RWPE1 (cell line): ENCODE measurements around the gene MCHR2.

ENCODE experiments used
- CTCF ChIA-PET: fragments of 350-600 bp; sonication (Branson Sonifier 250); formaldehyde crosslinking; extraction: SDS; loops from one replicate; lab custom pipeline; 2021; lab: Yijun Ruan, JAX
- POLR2A ChIA-PET: fragments of 400-600 bp; formaldehyde crosslinking; extraction: SDS; loops from one replicate; lab custom pipeline; 2020; ENCODE audit warnings: antibody characterized with exemption; ENCODE audit not compliant: low non-redundant PET; lab: Yijun Ruan, JAX
- DNase-seq: peaks from one replicate; pipeline ENCODE4 v3.0.0; 2012; ENCODE audit warnings: low spot score
- H3K27ac ChIP-seq: fragments of 450-650 bp; 2 replicates; pipeline ENCODE4 v1.5.1; 2017
- CTCF ChIP-seq: fragments of 450-650 bp; conservative IDR thresholded peaks from 2 replicates; pipeline ENCODE4 v1.5.1; 2017; ENCODE audit warnings: low read depth, mild to moderate bottlenecking

MCHR2 gene

GRCh38 chr6:99871641-99872040 is 122.4 kb downstream of the MCHR2 start:
- ChIA-PET POLR2A (no interaction called here), CTCF (no interaction called here)
- TF ChIP-seq CTCF, result no peak
- H3K27ac ChIP-seq, result no peak overlapping the region
- DNase-seq, result no peak
